GM19351 (cell line): ENCODE measurements around the gene RHD.
"Not testable (repeated sequence)": the region's sequence is repeated elsewhere in the genome, so short reads cannot be mapped to it uniquely, and the experiment has no call there.

Source experiments
- ATAC-seq: cut with Tn5 transposase; IDR thresholded peaks from one replicate; pipeline ENCODE4 v1.9.1; 2021; ENCODE audit warnings: mild to moderate bottlenecking, moderate library complexity; ENCODE audit not compliant: unreplicated experiment

Gene RHD

DNA sequence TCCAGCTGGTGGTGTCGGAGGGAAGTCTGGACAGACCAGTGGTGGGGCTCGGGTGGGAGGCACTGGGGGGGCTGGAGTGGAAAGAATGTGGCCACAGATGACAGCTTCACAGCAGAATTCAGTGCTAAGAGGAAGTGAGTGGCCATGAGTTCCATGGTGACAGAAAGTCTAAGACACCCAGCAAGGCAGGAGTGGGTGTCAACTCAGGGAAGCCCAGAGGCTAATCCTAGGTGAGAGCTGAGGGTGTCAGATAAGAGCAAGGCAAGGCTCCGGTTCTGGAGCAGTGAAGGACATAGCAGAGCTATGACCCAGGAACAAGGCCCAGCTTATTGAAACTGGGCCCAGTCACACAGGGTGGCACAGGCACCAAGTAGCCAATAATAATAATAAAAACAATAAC, 30.0 kb downstream of the RHD start:
- ATAC-seq, result not testable (repeated sequence)

- ATAC-seq, result not testable (repeated sequence)
These were observed 32.6 kb downstream of the RHD start for GRCh38 chr1:25304936-25305335.

GRCh38 chr1:25308168-25308567, 35.9 kb downstream of the RHD start:
- ATAC-seq, result not testable (repeated sequence)

DNA sequence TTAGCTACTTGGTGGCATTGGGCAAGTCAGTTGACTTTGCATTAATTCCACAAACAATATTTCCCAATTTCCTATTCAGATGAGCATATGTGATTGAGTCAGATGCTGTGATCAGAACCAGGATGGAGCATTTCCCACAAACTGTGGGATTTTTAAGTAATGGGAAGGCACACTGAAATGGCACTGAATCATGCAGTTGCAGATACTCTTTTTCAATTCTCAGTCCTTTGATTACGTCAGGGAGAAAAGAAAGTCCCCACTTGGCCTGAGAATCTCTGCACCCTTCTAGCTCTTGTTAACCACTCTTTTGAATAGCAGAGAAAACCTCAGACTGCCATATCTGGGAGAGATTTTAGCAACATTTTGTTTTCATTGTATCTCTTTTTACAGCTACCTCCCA, 36.8 kb downstream of the RHD start:
- ATAC-seq, result peak; percentile 47

- not testable (repeated sequence) for ATAC-seq
These were observed 37.2 kb downstream of the RHD start for GRCh38 chr1:25309486-25309885.

DNA sequence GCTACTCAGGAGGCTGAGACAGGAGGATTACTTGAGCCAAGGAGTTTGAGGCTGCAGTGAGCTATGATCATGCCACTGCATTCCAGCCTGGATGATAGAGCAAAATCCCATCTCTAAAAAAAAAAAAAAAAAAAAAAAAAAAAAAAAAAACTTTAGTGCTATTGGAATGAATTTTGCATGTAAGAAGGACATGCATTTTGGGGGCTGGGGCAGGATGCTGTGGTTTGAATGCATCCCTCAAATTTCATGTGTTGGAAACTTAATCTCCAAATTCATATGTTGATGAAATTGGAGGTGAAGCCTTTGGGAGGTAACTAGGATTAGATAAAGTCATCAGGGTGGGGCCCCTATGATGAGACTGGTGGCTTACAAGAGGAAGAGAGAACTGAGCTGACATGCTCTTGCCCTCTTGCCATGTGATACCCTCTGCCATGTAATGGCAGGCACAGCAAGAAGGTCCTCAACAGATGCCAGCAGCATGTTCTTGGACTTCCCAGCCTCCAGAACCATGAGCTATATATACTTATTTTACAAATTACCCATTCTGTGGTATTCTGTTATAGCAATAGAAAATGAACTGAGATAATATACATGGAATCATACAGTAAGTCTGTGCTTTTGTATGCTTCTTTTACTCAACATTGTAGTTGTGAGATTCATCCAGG, 40.6 kb downstream of the RHD start:
- not testable (repeated sequence) for ATAC-seq

- ATAC-seq, result not testable (repeated sequence)
These were observed 48.1 kb downstream of the RHD start for GRCh38 chr1:25320314-25320938.

GRCh38 chr1:25322127-25322526, 49.8 kb downstream of the RHD start:
- ATAC-seq, result not testable (repeated sequence)

GRCh38 chr1:25324407-25324806, 52.1 kb downstream of the RHD start:
- not testable (repeated sequence) for ATAC-seq

DNA sequence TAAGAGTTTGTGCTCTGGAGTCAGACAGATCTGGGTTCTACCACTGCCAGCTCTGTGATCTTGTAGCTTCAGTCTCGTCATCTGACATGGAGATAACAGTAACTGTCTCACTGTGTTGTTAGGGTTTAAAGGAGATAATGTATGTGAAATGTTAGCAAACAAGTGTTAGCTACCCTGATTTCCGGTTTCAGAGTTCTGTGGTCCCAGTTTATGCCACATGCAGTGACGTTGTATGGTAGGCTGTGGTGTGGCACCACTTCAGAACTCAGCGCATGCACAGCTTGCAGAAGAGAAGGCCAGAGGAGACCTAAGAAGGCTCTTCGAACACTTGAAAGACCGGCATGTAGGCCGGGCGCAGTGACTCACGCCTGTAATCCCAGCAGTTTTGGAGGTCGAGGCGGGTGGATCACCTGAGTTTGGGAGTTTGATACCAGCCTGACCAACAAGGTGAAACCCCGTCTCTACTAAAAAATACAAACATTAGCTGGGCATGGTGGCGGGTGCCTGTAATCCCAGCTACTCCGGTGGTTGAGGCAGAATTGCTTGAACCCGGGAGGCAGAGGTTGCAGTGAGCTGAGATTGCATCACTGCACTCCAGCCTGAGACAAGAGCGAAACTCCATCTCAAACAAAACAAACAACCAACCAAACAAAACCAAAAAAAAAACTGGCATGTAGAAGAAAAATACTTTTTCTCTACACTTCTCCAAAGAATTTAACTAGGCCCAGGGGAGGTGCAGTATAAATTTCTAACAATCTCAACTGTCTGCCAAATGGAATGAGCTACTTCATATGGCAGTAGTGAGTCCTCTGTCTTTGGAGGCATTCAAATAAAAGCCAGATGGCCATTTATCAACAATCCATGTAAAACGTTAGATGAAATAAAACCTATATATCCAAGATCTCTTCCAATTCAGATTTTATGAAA, 55.8 kb downstream of the RHD start:
- not testable (repeated sequence) for ATAC-seq

DNA sequence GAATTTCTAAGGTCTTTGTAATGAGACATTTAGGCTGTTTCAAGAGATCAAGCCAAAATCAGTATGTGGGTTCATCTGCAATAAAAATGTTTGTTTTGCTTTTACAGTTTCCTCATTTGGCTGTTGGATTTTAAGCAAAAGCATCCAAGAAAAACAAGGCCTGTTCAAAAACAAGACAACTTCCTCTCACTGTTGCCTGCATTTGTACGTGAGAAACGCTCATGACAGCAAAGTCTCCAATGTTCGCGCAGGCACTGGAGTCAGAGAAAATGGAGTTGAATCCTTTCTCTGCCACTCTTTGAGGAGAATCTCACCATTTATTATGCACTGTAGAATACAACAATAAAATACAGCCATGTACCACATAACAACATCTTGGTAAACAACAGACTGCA, 56.5 kb downstream of the RHD start:
- not testable (repeated sequence) for ATAC-seq

- not testable (repeated sequence) for ATAC-seq
These were observed 57.0 kb downstream of the RHD start for GRCh38 chr1:25329336-25329735.

- ATAC-seq, result not testable (repeated sequence)
These were observed 57.6 kb downstream of the RHD start for GRCh38 chr1:25329950-25330349.

DNA sequence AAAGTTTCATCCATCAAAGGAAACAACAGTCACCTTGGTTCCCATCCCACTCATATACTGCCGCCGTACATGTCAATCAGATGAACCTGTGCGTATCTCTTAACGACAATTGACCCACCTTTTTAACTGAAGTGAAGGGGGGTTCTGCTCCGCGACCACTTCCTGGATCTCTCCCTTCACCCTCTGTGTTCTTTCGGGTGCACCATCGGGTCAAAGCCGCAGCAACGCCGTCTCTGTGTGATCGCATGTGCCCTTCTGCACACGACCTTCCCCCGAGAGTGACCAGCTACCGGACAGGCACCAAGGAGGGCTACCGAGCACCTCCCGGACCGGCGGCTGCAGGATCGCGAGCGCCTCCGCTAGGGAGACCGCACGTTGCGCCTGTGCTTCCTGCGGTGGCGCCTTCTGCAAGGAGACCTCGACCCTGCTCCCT, 64.6 kb downstream of the RHD start:
- ATAC-seq, result peak; percentile 32

GRCh38 chr1:25337483-25338187, 65.3 kb downstream of the RHD start:
- ATAC-seq, result peak; percentile 35

DNA sequence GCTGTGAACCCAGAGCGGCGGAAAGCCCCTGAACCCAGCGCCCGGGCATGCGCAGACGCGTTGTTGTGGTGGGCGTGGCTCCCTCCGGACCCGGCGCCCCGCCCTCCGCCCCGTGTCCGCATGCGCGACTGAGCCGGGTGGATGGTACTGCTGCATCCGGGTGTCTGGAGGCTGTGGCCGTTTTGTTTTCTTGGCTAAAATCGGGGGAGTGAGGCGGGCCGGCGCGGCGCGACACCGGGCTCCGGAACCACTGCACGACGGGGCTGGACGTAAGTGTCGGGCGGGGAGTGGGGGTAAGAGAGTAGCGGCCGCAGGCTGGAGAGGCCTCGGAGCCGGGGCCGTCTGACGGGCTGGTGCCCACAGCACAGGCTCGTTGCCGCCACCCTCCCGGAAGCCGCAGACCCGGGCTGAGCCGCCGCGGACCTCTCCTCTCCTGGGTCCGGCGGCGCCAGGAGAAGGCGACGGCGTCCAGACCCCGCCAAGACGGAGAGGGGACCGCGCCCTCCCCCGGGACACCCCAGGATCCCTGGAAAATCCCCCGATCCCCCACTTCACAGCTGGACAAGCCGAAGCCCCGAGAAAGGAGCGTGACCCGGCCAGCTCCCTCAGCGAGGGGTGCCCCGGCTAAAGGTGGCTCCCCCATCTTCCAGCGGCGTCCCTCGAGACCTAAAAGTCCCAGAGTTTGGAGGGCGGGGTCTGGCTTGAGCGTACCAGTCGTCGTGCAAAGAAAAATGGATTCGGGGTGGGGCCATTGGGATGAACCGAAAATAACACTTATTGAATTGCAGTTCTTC, 66.1 kb downstream of the RHD start, which contains the start of gene TMEM50A:
Gene TMEM50A (plus strand): TSS at position 147 of the 794 bp plus-strand sequence. CDS start 2,153 bp downstream, outside the sequence.
- peak; percentile 62 for ATAC-seq

- ATAC-seq, result no peak
These were observed 66.7 kb downstream of the RHD start for GRCh38 chr1:25338986-25339385.

GRCh38 chr1:25341746-25342145, 69.4 kb downstream of the RHD start:
- ATAC-seq, result no peak

DNA sequence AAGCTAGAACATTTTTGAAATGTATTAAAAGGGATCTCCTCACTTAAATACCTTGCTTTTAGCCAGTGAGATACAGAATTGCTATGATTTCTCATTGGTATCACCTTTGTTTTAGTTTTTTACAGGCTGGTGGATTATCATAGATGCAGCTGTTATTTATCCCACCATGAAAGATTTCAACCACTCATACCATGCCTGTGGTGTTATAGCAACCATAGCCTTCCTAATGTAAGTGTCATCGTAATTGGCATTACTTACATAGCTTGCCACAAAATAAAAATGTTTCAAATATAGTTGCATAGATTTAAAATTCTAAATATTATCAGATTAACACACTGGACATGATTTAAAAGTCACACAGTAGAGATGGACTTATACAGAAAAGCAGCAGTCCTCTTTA, 70.5 kb downstream of the RHD start:
- ATAC-seq, result no peak

DNA sequence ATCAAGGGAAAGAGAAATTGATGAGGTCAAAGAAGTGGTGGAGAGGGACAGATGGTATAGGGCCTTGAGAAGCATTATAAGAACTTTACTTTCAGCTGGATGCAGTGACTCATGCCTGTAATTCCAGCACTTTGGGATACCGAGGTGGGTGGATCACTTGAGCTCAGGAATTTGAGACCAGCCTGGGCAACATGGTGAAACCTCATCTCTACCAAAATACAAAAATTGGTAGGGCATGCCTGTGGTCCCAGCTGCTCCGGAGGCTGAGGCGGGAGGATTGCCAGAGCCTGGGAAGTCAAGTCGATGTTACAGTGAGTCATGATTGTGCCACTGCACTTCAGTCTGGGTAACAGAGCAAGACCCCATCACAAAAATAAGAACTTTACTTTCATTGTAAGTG, 71.6 kb downstream of the RHD start:
- ATAC-seq, result no peak
